ENCODE measurements around the gene USP7. TPM values are rescaled to one million over a fixed set of nuclear protein-coding genes. Genes with fewer than 3 reads are reported as not detected.
"Not testable (repeated sequence)": the region's sequence is repeated elsewhere in the genome, so short reads cannot be mapped to it uniquely, and the experiment has no call there.

Gene USP7
- total RNA-seq, 1 donor from 2014 or later: 165 TPM

GRCh38 chr16:8885674-8886592 lies 77.8 kb downstream of the USP7 start:
- intact Hi-C loops (cut with micrococcal nuclease): no loop called here

GRCh38 chr16:8882725-8883377 lies 80.9 kb downstream of the USP7 start:
- intact Hi-C loops (cut with micrococcal nuclease): no loop called here

DNA sequence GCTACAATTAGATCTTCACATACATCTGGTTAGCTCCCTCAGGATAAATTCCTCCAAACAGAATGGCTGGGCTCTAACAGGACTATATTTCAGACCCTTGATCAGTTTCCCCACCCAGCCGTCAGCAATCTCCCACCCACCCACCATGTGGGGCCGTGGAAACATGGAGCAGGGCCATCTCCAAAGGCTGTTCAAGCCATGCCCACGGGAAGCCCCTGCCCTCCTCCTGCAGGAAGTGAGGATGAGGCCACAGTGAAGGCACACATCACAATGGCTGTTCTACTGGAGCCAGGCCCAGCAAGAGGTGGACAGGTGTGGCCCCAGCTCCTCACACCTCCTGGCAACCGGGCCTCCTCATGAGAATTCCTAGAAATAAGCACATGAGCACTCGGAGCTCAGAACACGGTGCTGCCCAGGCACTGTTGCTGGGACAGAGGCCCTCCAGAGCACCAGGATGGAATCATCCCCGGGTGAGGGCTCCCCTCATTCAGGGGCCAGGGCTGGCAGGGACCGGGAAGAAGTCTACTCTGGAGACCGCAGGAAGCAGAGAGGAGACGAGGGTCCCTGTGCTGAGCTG lies 81.6 kb downstream of the USP7 start, which contains the start of gene LITAFD:
Gene LITAFD, plus strand, starts transcription at position 311 of the 577 bp plus-strand sequence. CDS start 2,005 bp downstream, outside the sequence.
- intact Hi-C loops (cut with micrococcal nuclease): no loop called here

- intact Hi-C loops (cut with micrococcal nuclease): loop anchor here (1.0 kb wide), 3 partner anchors 13 to 314 kb away; no protein-coding TSS in a partner anchor
Observed at GRCh38 chr16:8880839-8881510, 82.7 kb downstream of the USP7 start.

- intact Hi-C loops (cut with micrococcal nuclease): no loop called here
Observed at GRCh38 chr16:8878523-8878911, 85.2 kb downstream of the USP7 start.

DNA sequence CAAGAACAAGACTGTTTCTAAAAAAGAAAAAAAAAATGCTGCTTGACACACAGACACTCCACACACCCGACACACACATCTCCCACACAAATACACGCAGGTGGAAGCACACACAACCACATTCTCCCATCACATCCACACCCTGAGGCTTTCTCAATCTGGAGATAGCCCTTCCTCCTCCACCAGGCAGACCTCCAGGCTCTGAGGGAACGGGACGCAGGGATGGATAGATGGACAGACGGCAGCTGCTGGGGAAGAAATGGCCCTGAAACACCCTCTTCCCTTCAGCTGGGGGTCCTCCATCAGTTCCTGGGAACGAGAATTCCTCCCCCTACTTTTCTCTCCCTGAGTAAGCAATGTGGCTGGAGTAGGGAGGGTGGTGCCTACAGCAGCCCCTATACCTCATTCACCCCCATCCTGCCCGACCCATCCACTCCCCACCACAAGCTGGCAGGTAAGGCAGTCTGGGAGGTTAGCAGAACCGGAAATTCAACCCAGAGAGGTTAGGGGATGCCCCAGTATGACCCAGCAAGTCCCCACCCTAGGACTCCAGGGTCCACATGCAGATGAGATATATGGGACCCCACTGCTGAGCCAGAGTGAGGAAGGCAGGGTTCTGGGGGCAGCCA lies 85.7 kb downstream of the USP7 start:
- intact Hi-C loops (cut with micrococcal nuclease): no loop called here

GRCh38 chr16:8875317-8875716 lies 88.4 kb downstream of the USP7 start:
- intact Hi-C loops (cut with micrococcal nuclease): not testable (repeated sequence)

GRCh38 chr16:8874388-8874787 lies 89.3 kb downstream of the USP7 start:
- intact Hi-C loops (cut with micrococcal nuclease): no loop called here

DNA sequence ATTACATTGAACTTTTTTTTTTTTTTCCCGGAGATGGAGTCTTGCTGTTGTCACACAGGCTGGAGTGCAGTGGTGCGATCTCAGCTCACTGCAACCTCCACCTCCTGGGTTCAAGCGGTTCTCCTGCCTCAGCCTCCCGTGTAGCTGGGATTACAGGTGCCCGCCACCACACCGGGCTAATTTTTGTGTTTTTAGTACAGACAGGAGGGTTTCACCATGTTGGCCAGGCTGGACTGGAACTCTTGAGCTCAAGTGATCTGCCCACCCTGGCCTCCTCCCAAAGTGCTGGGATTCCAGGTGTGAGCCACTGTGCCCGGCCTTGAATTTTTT lies 89.9 kb downstream of the USP7 start:
- intact Hi-C loops (cut with micrococcal nuclease): not testable (repeated sequence)

GRCh38 chr16:8872967-8873865 lies 90.5 kb downstream of the USP7 start:
- intact Hi-C loops (cut with micrococcal nuclease): no loop called here

DNA sequence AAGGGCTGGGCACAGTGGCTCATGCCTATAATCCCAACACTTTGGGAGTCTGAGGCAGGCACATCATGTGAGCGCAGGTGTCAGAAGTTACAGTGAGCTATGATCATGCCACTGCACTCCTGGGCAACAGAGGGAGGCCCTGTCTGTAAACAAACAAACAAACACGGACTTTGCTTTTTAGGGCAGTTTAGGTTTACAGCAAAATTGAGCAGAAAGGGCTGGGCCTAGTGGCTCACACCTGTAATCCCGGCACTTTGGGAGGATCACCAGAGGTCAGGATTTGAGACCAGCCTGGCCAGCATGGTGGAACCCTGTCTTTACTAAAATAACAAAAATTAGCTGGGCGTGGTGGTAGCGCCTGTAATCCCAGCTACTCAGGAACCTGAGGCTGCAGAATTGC lies 91.6 kb downstream of the USP7 start:
- intact Hi-C loops (cut with micrococcal nuclease): no loop called here

- intact Hi-C loops (cut with micrococcal nuclease): loop anchor here (1.0 kb wide), 3 partner anchors 53 to 249 kb away; partner anchors contain the start of genes METTL22, PMM2 and TMEM186
Observed at GRCh38 chr16:8869988-8870241, 93.8 kb downstream of the USP7 start.

- intact Hi-C loops (cut with micrococcal nuclease): loop anchor here (1.0 kb wide), 3 partner anchors 52 to 248 kb away; partner anchors contain the start of genes METTL22, PMM2 and TMEM186
Observed at GRCh38 chr16:8869212-8869987, 94.3 kb downstream of the USP7 start.

GRCh38 chr16:8868416-8869211 lies 95.1 kb downstream of the USP7 start, which contains the start of gene CARHSP1:
TSS of gene CARHSP1 (minus strand) at chr16:8869006. CDS start at chr16:8859328, 9,678 bp downstream.
- intact Hi-C loops (cut with micrococcal nuclease): loop anchor here (1.0 kb wide), 7 partner anchors 12 to 247 kb away; partner anchors contain the start of genes ABAT, HAPSTR1, METTL22 and PMM2

DNA sequence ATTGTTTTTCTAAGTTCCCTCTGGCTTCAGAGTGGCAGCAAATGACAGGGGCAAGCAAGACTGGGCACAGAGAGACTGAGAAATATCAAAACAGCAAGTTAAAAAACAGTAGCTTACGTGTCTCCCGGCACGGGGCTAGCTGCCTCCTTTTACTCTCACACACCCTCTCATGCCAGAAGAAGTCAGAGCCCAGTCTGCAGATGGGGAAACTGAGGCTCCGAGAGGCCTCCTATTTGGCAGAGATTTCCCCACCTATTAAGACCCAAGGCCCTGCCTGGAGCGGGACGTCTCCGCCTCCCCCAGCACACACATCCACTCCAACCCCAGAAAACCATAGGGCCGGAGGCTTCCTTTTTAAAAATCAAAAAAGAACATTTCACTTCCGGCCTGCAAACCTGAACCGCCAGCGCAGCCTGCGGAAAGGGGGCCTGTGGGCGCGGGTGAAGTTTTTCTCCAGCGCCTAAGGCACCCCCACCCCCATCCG lies 95.7 kb downstream of the USP7 start:
- intact Hi-C loops (cut with micrococcal nuclease): loop anchor here (1.0 kb wide), 4 partner anchors 12 to 223 kb away; partner anchors contain the start of genes ABAT and HAPSTR1

GRCh38 chr16:8867216-8867931 lies 96.3 kb downstream of the USP7 start:
- intact Hi-C loops (cut with micrococcal nuclease): no loop called here

DNA sequence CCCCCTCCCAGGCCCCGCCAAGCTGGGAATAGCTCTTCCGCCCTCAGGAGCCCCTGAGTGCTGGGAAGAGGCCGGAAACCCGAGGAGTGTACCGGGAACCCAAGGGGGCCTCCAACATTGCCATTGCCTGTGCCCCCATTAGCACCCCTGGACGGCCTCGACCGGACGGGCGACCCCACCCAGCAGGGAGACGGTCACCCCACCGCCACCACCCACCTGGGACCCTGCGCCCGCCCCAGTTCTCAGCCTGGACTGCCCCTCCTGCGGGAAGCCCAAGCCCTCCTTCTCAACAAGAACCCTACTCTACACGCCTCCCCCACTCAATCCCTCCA lies 96.9 kb downstream of the USP7 start:
- intact Hi-C loops (cut with micrococcal nuclease): no loop called here

Measured in T-helper 2 cell treated with Interferon-gamma antibody and Interleukin-4, amounts not matched to agents 100 ng/mL and 5 ng/mL, for 36 hours (primary cell).